GM21447 (cell line): ENCODE data around the gene CDADC1.
"Not testable (repeated sequence)": the region's sequence is repeated elsewhere in the genome, so short reads cannot be mapped to it uniquely, and the experiment has no call there.

Experiments used
- ATAC-seq: cut with Tn5 transposase; IDR thresholded peaks from one replicate; pipeline ENCODE4 v1.9.1; 2021; ENCODE audit not compliant: unreplicated experiment

CDADC1 gene

DNA sequence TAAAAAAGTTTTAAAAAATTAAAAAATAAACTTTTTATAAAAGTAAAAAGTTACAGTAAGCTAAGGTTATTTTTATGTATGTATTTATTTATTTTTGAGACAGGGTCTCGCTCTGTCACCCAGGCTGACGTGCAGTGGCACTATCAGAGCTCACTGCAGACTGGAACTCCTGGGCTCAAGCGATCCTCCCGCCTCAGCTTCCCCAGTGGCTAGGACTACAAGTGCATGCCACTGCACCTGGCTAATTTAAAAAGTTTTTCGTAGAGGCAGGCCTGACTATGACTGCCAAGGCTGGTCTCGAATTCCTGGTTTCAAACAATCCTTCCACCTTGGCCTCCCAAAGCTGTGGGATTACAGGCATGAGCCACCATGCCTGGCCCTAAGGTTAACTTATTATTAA lies 64.1 kb downstream of the CDADC1 start:
- no peak for ATAC-seq

- no peak for ATAC-seq
Observed at GRCh38 chr13:49314344-49314882, 66.7 kb downstream of the CDADC1 start.

DNA sequence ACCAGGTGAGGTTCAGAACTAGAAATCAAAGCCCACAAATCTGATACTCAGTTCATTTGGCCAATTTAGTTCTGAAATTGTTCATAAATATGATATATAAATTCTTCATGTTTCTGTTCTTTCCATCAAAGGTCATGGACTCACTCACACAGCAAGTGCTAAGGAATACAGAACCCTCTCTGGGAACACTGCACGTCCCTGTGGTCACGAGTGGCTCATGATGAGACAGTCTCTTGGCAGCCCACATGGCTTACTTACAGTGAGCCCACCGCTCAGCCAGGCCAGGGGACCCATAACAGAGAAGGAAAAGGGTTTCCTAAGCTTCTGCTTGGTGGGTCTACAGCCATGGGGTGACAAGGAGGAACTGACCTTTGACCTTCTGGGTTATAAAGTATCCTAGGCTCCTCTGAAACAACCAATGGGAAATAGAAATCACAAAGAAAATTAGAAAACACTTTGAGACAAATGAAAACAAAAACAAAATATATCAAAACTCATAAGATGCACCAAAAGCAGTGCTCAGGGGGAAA lies 67.4 kb downstream of the CDADC1 start:
- no peak for ATAC-seq

- no peak for ATAC-seq
Observed at GRCh38 chr13:49315756-49316482, 68.2 kb downstream of the CDADC1 start.

DNA sequence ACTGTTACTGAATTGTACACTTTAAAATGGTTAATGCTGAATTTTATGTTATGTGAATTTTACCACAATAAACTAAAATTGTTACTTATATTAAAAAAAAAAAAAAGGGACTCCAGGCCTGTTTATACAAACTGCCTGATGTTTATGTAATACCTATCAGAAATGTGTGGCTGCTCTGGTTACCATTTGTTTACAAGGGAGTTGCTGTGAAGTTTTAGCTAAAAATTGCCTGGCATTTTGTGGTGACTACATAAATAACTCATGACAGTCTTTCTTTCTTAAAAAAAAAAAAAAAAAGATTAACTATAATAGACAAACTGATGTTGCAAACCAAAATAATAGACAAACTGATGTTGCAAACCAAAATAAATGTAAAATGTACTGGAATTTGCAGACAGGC lies 71.8 kb downstream of the CDADC1 start:
- no peak for ATAC-seq

GRCh38 chr13:49319951-49320350 lies 72.2 kb downstream of the CDADC1 start:
- ATAC-seq: no peak

GRCh38 chr13:49320975-49321374 lies 73.2 kb downstream of the CDADC1 start:
- ATAC-seq: no peak

- no peak for ATAC-seq
Observed at GRCh38 chr13:49322702-49323101, 75.0 kb downstream of the CDADC1 start.

- ATAC-seq: no peak
Observed at GRCh38 chr13:49323344-49323743, 75.6 kb downstream of the CDADC1 start.

DNA sequence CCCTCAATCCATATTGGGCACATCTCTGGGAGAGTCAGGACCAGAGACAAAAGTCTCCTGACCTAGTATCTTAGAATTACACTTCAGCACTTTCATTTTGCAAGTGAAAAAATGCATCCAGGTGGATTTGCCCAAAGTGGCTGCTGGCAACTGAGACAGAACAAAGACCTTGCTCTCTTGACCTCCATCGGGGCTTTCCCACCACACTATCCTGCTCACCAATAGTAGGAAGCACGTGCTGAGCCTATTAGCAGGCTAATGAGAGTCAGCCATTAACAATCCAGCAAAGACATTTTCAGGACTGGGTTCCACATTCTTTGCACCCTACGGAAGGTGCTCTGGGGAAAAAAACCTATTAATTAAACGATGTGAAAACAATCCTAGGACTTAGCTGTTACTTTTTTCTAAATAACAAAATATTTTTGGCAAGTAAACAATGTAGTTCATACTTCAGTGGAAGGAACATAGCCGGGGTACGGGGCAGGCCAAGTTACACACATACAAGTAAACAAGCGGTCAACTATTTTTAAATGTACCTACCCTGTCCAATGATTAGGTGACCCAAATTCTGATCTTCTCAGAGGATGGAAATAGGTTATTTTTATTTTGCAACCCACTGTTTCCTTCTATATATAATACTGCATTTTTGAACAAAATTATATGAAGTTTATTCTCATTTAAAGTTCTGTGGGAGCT lies 78.6 kb downstream of the CDADC1 start:
- no peak for ATAC-seq

DNA sequence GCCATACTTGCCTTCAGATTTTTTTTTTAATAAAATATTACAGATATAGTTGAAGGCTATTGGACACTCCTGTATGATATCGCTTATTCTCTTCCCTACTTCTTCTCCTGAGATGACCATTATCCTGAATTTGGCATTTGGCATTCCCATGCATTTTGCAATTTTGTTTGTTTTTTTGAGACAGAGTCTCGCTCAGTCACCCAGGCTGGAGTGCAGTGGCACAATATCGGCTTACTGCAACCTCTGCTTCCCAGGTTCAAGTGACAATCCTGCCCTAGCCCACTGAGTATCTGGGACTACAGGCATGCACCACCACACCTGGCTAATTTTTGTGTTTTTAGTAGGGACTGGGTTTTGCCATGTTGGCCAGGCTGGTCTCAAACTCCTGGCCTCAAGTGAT lies 79.4 kb downstream of the CDADC1 start:
- not testable (repeated sequence) for ATAC-seq

DNA sequence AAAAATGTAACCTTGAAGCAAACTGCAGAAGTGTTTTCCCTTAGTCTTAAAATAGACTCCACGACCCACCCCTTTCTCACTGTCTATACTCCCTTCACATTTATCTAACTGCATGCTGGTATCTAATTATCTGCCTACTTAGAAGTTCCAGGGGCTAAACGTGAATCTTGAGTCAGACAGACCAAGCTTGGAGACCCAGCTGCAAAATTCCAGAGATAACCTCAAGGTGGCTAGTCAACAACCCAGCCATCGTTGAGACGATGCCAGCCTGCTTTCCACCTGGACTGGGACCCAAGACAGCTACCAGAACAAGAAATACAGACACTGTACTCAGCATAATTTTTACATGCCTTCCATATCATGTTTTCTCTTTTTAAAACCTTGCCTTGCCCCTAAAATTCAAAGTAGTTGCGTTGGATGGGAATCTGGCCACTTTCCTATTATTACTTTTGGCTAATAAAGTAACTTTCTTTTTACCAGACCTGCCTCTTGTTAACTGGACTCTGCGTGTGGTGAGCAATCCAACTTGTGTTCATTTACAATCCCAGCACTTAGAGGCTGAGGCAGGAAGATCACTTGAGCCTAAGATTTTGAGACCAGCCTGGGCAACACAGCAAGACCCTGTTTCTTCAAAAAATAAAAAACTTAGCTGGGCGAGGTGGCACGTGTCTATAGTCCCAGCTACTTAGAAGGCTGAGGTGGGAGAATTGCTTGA lies 82.3 kb downstream of the CDADC1 start:
- ATAC-seq: no peak

GRCh38 chr13:49330546-49330864 lies 82.8 kb downstream of the CDADC1 start:
- no peak for ATAC-seq

GRCh38 chr13:49336655-49337054 lies 88.9 kb downstream of the CDADC1 start:
- ATAC-seq: no peak

DNA sequence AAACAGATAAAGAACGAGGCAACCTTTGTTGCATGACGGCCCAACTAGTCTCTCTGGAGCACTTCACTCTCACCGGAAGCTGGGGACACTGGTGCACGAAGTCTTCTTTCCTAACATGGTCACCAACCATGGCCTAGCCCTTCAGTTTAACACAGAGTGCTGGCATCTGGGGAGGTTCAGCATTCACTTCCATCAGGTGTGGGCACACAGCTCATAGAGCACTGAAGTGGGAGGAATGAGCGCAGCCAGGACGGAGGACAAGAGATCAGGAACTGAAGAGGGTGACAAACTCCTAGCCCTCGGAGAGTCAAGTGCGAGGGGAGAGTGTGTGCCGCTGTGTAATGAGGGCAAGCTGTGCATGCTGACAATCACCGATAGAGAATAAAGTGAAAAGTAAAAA lies 92.4 kb downstream of the CDADC1 start:
- no peak for ATAC-seq

GRCh38 chr13:49341517-49341916 lies 93.8 kb downstream of the CDADC1 start:
- no peak for ATAC-seq

DNA sequence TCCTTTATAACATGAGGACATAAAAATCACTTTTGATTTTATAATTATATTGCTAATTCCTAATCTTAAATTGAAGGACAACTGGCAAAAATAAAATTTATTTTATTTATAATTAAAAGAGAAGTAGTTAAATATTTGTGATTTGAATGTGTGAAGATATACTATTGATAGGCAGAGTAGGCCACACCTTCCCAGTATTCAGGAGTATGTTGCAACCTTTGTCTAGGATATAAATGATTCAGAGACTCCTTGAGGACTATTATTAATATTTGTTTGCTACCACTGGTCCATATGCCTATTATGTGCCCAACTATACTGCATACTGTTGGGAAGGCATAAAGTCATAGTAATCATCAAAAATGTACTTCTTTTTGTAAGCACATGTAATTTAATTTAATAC lies 94.2 kb downstream of the CDADC1 start:
- ATAC-seq: no peak

GRCh38 chr13:49342454-49342853 lies 94.7 kb downstream of the CDADC1 start:
- ATAC-seq: no peak
